Stomach (tissue), 9 donors: ENCODE results near the gene PHB1. TPM values are rescaled to one million over a fixed set of nuclear protein-coding genes. Genes with fewer than 3 reads are reported as not detected.

Experiments
- DNase-seq, 2 donors: peaks; one replicate each; pipeline versions ENCODE4 v3.0.0 to v3.0.0-alpha.2; 2013 to 2019
- H3K27ac ChIP-seq, 5 donors: fragments of 200-600 bp in 4 of 5; sonication (generic) in 4 of 5; one replicate each; pipeline ENCODE4 v1.5.1; 2013 to 2019; ENCODE audit warnings: mild to moderate bottlenecking in 1 of 5, moderate library complexity in 1 of 5
- H3K27me3 ChIP-seq, 3 donors: fragments of 200-600 bp; sonication (generic); one replicate each; pipeline ENCODE4 v1.5.1; 2017 to 2019; ENCODE audit warnings: mixed run types in 1 of 3
- H3K36me3 ChIP-seq, 4 donors: fragments of 200-600 bp; sonication (generic); 1 replicate in 3 of 4; 2 replicates in 1 of 4; pipeline ENCODE4 v1.5.1; 2016 to 2019
- H3K4me1 ChIP-seq, 4 donors: fragments of 200-600 bp; sonication (generic); one replicate each; pipeline ENCODE4 v1.5.1; 2016 to 2019
- H3K4me3 ChIP-seq, 4 donors: fragments of 200-600 bp; sonication (generic) in 3 of 4; one replicate each; pipeline ENCODE4 v1.5.1; 2016 to 2019; ENCODE audit warnings: mild to moderate bottlenecking in 1 of 4
- H3K9me3 ChIP-seq, 4 donors: fragments of 200-600 bp; sonication (generic); one replicate each; pipeline ENCODE4 v1.5.1; 2016 to 2019
- EP300 ChIP-seq: sonication (generic); formaldehyde crosslinking; IDR thresholded peaks from one replicate; pipeline ENCODE4 v1.6.1; 2017; ENCODE audit warnings: antibody characterized with exemption
- POLR2A ChIP-seq, 4 donors: fragments of 450-650 bp; IDR thresholded peaks; one replicate each; pipeline ENCODE4 v1.6.1; 2016; ENCODE audit warnings: antibody characterized with exemption in 4 of 4, control low read depth in 2 of 4, mild to moderate bottlenecking in 1 of 4, moderate library complexity in 1 of 4
- POLR2AphosphoS5 ChIP-seq, 3 donors: sonication (generic); formaldehyde crosslinking; IDR thresholded peaks; one replicate each; pipeline ENCODE4 v1.6.1; 2016; ENCODE audit warnings: antibody characterized with exemption in 3 of 3
- WGBS, 5 donors: extraction: QIAGEN DNeasy Blood & Tissue Kit in 3 of 5; methylation state at CpG; one replicate each; pipeline versions ENCODE4 v1.1.5 to v1.1.7; 2013 to 2018; 5-methylcytosine and 5-hydroxymethylcytosine counted together
- intact Hi-C: fragments of 100-400 bp; cut with DNase I; formaldehyde crosslinking; loops from one replicate; pipeline ENCODE4 v1.15.1; 2023; ENCODE audit warnings: low total_unique reads
- polyA plus RNA-seq, 3 donors: library from polyadenylated mRNA; stranded (reverse); fragments of 200-250 nt; gene quantifications; one replicate each; pipeline ENCODE4 v1.2.3, GENCODE V29; 2013
- total RNA-seq, 5 donors: library from RNA; depleted of rRNA; stranded (reverse); fragments of >200 nt; gene quantifications; one replicate each; pipeline versions ENCODE4 v1.1.0 to v1.2.3, GENCODE V29; 2014 to 2016
- TF ChIP-seq, protein P1 (sequence below), 7 experiments: fragments of 450-650 bp in 4 of 7; fragments of 200-600 bp in 3 of 7; sonication (generic) in 3 of 7; IDR thresholded peaks; one replicate each; pipeline ENCODE4 v1.5.1; 2016 to 2019; ENCODE audit warnings: antibody characterized with exemption in 7 of 7, control low read depth in 2 of 7, mild to moderate bottlenecking in 1 of 7
- donor health status: healthy with polysubstance abuse.
- donor health status: Bipolar disorder and iron deficiency.
- donor health status: healthy.

PHB1 gene
- total and polyA plus RNA-seq, 8 donors = 44.3 to 152 (median 102) TPM

DNA sequence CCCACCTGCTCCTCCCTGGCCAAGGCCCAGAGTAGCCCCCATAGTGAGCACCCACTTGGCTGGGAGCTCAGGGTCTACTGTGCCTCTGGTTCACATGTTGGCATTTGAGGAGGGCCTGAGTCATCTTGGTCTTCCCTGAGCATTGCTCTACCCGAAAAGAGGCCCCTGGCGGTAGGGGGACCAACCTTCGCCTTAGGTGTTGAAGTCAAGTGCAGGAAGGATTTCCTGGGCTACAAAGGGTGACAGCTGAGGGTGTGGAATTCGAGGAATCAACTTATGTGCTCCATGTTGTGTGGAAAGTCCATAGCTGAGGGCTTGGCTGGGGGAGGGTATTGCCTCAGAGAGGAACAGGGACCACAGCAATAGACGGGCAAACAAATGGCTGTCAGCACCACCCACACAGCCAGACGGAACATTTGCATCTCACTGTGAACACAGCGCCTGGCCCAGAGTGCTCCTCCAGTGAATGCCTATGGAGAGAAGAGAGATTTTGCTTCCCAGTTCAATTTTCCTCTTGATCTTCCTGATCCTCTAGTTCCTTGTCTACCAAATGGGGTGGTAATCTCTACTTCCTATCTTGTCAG lies 44.8 kb upstream of the PHB1 start:
- H3K27ac ChIP-seq = no peak overlapping the region
- H3K4me3 ChIP-seq = no peak overlapping the region
- no peak for TF ChIP-seq POLR2A (IDR thresholded peaks at IDR 0.05)
- no peak for TF ChIP-seq POLR2AphosphoS5 (IDR thresholded peaks at IDR 0.05)
- TF ChIP-seq EP300 = no peak
- TF ChIP-seq, protein P1, sequence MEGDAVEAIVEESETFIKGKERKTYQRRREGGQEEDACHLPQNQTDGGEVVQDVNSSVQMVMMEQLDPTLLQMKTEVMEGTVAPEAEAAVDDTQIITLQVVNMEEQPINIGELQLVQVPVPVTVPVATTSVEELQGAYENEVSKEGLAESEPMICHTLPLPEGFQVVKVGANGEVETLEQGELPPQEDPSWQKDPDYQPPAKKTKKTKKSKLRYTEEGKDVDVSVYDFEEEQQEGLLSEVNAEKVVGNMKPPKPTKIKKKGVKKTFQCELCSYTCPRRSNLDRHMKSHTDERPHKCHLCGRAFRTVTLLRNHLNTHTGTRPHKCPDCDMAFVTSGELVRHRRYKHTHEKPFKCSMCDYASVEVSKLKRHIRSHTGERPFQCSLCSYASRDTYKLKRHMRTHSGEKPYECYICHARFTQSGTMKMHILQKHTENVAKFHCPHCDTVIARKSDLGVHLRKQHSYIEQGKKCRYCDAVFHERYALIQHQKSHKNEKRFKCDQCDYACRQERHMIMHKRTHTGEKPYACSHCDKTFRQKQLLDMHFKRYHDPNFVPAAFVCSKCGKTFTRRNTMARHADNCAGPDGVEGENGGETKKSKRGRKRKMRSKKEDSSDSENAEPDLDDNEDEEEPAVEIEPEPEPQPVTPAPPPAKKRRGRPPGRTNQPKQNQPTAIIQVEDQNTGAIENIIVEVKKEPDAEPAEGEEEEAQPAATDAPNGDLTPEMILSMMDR (IDR thresholded peaks at IDR 0.05) = no peak
- peaks cover 0 to 13% (median 10%) of the 10 kb centered on the region in 4 donors for H3K9me3 ChIP-seq
- 36 to 59% (median 40%) methylated on average over 7 of the region's 7 CpGs for WGBS, 5 donors
- no peaks in the 10 kb centered on the region for H3K36me3 ChIP-seq
- peaks cover 0 to 92% (median 60%) of the 10 kb centered on the region in 3 donors for H3K27me3 ChIP-seq
- no peaks in the 10 kb centered on the region for H3K4me1 ChIP-seq
- intact Hi-C loops = no loop called here
- DNase-seq = no peak

DNA sequence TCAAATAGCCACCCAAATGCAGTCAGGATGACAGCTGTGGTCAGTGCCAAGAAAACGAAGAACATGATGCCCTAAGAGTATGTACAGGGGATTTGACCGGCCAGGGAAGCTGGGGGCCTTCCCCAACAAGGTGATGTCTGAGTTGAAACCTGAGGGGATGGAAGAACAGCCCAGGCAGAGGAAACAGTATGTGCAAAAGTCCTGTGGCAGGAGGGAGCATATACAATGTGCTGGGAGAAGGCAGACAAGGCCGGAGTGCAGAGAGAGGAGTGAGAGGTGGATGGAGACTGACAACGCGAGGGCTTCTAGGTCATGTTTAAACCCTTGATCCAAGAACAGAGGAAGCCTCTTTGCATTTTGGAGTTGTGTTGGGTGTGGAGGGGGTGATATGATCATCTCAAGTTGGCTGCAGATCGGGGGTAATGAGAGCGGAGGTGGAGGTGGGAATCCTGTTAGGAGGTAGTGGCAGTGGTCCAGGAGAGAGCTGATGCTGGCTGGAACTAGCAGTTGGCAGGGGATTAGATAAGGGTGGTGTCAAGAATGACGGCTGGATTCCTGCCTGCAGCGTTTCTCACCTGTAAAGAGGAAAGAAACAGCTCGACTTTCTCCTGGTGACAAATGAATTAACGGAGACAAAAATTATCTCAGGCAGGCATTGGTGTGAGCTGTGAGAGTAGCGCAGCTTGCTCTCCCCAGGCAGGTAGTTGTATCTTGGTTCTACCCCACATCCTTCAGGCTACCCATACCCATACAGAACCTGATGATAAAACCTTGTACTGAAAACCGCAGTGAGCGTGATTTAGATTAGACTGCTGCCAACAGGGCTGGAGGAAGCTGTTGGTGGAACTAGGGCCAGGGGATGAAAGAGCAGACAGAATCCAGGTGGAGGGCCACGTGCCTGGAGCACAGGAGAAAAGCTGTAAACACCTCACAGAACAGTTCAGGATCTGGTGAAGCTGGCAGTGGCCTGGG lies 43.2 kb upstream of the PHB1 start:
- intact Hi-C loops = no loop called here
- TF ChIP-seq POLR2A (IDR thresholded peaks at IDR 0.05) (no peak), EP300 (no peak), POLR2AphosphoS5 (IDR thresholded peaks at IDR 0.05) (no peak)
- TF ChIP-seq, protein P1 (IDR thresholded peaks at IDR 0.05) = no peak

DNA sequence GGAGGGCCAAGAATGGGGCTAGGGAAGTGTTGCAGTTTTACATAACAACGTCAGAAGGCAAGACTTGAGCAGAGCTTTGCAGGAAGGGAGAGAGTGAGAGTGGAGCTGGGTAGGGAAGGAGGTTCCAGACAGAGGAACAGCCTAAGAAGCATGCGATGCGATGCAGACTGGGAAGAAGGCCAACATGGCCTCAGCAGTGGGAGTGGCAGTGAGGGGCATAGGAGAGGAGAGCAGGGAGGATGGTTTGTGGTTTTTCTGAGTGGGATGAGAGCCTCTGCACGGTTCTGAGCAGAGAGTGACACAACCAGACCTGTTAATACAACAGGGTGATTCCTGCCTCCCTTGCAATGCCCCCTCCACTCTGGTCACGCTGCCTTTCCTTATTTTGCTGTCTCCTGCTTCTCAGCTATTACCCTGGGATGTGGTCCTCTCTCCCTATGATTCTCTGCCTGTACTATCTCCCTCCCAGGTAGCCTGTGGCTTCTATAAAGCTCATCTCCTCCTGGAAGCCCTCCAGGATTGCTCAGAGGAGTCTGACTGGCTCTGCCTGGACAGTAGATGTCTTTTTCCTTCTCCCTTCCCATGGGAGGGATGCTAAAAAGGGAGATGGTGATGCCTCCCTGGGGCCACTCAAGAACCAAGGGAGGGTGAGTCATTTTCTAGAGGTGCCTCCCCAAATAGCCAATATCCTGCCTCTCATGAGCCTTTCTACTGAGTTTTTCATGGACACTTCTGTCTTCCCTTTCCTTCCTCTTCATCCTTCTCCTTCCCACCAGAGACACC lies 41.7 kb upstream of the PHB1 start:
- H3K27ac ChIP-seq = no peak overlapping the region

More for the DNA sequence above, 43.2 kb upstream of the PHB1 start:
- no peak for DNase-seq
- H3K9me3 ChIP-seq = no peaks in the 10 kb centered on the region
- no peaks in the 10 kb centered on the region for H3K4me1 ChIP-seq
- 46 to 62% (median 48%) methylated on average over 15 of the region's 15 CpGs for WGBS, 5 donors
- peaks cover 0 to 78% (median 52%) of the 10 kb centered on the region in 3 donors for H3K27me3 ChIP-seq
- H3K36me3 ChIP-seq = no peaks in the 10 kb centered on the region
- no peak overlapping the region for H3K4me3 ChIP-seq
- no peak overlapping the region for H3K27ac ChIP-seq

More for the DNA sequence above, 41.7 kb upstream of the PHB1 start:
- no peaks in the 10 kb centered on the region for H3K36me3 ChIP-seq
- peak in 1 of 2 donors; percentile 84 for DNase-seq
- H3K9me3 ChIP-seq = no peaks in the 10 kb centered on the region
- H3K27me3 ChIP-seq = peaks cover 0 to 69% (median 50%) of the 10 kb centered on the region in 3 donors
- intact Hi-C loops = no loop called here
- TF ChIP-seq POLR2A (IDR thresholded peaks at IDR 0.05) (no peak), EP300 (no peak), POLR2AphosphoS5 (IDR thresholded peaks at IDR 0.05) (no peak)
- TF ChIP-seq, protein P1 (IDR thresholded peaks at IDR 0.05) = no peak
- no peak overlapping the region for H3K4me3 ChIP-seq
- H3K4me1 ChIP-seq = no peaks in the 10 kb centered on the region
- whole genome bisulfite sequencing, 5 donors = 16 to 41% (median 34%) methylated on average over 5 of the region's 5 CpGs
